GM12873 (cell line): ENCODE data around the gene OVOL2.
A peak's percentile ranks its signal among the peaks of the same experiment; 100 is the strongest.

Source experiments
- CTCF ChIP-seq: IDR thresholded peaks from 2 replicates; pipeline ENCODE4 v1.5.1; 2012; ENCODE audit warnings: low read depth, mild to moderate bottlenecking, moderate library complexity, low read length, control low read depth; ENCODE audit not compliant: insufficient read depth; ENCODE audit errors: missing control alignments

Gene OVOL2

GRCh38 chr20:18032977-18033892 lies 24.5 kb downstream of the OVOL2 start:
- no peak for TF ChIP-seq CTCF

- no peak for TF ChIP-seq CTCF
These were observed 25.7 kb downstream of the OVOL2 start for GRCh38 chr20:18031888-18032509.

- TF ChIP-seq CTCF, result no peak
These were observed 26.7 kb downstream of the OVOL2 start for GRCh38 chr20:18031050-18031449.

GRCh38 chr20:18030020-18030419 lies 27.7 kb downstream of the OVOL2 start:
- no peak for TF ChIP-seq CTCF

GRCh38 chr20:18024606-18025127 lies 33.0 kb downstream of the OVOL2 start:
- no peak for TF ChIP-seq CTCF

- TF ChIP-seq CTCF, result no peak
These were observed 36.8 kb downstream of the OVOL2 start for GRCh38 chr20:18020931-18021330.

GRCh38 chr20:18019068-18019467 lies 38.6 kb downstream of the OVOL2 start:
- TF ChIP-seq CTCF, result peak; percentile 91
